GM06990 (cell line): ENCODE results near the gene NRARP.

Source experiments
- DNase-seq: peaks from one replicate; pipeline ENCODE4 v3.0.0-alpha.2; 2011; ENCODE audit not compliant: insufficient read length; ENCODE audit errors: extremely low read depth
- H3K27me3 ChIP-seq: replicated peaks from 2 replicates; pipeline ENCODE4 v1.6.0; 2011; ENCODE audit warnings: low read length; ENCODE audit not compliant: control insufficient read depth, insufficient read depth
- H3K36me3 ChIP-seq: 2 replicates; pipeline ENCODE4 v1.5.1; 2011; ENCODE audit warnings: low read length; ENCODE audit not compliant: control insufficient read depth, insufficient read depth
- H3K4me3 ChIP-seq: replicated peaks from 2 replicates; pipeline ENCODE4 v1.5.1; 2011; ENCODE audit warnings: low read depth, mild to moderate bottlenecking, control low read depth, low read length
- TF ChIP-seq, protein P1 (sequence below): IDR thresholded peaks from 2 replicates; pipeline ENCODE4 v1.5.1; 2011; ENCODE audit warnings: low read length, control low read depth, mild to moderate bottlenecking, inconsistent platforms; ENCODE audit not compliant: insufficient read depth, poor library complexity, severe bottlenecking

NRARP gene

DNA sequence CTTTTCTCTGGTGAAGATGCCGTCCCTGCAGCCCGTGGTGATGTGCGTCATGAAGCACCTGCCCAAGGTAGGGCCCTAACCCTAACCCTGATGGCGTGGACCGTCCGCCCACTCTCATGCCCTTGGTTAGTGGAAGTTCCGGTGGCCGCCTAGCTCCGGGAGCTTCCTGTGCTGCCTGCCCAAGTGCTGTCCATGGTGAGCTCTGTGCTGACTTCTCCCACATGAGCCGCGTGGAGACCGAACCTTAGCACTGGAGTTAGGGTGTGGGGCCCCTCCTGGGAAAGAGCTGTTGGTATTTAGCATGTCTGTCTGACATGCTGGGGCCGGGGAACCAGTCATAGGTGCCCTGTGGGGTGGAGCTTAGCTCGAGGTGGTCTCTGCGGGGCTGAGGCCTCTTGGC lies 45.7 kb downstream of the NRARP start:
- Histone ChIP-seq H3K36me3 (peaks cover 3% of the 10 kb centered on the region), H3K4me3 (peak overlapping the region; percentile 94), H3K27me3 (no peaks in the 10 kb centered on the region)
- no peak for DNase-seq
- TF ChIP-seq, protein P1, sequence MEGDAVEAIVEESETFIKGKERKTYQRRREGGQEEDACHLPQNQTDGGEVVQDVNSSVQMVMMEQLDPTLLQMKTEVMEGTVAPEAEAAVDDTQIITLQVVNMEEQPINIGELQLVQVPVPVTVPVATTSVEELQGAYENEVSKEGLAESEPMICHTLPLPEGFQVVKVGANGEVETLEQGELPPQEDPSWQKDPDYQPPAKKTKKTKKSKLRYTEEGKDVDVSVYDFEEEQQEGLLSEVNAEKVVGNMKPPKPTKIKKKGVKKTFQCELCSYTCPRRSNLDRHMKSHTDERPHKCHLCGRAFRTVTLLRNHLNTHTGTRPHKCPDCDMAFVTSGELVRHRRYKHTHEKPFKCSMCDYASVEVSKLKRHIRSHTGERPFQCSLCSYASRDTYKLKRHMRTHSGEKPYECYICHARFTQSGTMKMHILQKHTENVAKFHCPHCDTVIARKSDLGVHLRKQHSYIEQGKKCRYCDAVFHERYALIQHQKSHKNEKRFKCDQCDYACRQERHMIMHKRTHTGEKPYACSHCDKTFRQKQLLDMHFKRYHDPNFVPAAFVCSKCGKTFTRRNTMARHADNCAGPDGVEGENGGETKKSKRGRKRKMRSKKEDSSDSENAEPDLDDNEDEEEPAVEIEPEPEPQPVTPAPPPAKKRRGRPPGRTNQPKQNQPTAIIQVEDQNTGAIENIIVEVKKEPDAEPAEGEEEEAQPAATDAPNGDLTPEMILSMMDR, result no peak

DNA sequence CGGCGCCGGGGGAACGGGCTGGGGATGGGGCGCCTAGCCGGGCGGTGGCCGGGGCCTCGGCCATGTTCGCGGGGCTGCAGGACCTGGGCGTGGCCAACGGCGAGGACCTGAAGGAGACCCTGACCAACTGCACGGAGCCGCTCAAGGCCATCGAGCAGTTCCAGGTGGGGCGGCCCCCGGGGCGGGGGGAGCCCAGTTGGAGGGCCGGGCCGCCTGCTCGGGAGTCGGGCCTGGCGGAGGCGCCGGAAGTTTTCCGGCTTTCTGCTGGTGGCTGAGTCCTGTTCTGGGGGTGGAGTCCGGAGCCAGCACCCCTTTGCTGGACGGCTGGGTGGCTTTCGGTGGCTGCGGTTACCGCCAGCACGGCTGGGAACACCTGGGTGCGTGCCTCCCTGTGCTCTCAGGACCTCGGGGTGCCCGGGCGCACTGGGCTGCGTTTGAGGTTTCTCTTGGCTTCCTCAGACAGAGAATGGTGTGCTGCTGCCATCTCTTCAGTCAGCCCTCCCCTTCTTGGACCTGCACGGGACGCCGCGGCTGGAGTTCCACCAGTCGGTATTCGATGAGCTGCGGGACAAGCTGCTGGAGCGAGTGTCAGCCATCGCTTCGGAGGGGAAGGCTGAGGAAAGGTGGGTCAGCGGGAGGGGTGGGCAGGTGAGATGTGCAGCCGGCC lies 46.5 kb downstream of the NRARP start:
- DNase-seq, result no peak
- H3K4me3 ChIP-seq, result peak overlapping the region; percentile 94

DNA sequence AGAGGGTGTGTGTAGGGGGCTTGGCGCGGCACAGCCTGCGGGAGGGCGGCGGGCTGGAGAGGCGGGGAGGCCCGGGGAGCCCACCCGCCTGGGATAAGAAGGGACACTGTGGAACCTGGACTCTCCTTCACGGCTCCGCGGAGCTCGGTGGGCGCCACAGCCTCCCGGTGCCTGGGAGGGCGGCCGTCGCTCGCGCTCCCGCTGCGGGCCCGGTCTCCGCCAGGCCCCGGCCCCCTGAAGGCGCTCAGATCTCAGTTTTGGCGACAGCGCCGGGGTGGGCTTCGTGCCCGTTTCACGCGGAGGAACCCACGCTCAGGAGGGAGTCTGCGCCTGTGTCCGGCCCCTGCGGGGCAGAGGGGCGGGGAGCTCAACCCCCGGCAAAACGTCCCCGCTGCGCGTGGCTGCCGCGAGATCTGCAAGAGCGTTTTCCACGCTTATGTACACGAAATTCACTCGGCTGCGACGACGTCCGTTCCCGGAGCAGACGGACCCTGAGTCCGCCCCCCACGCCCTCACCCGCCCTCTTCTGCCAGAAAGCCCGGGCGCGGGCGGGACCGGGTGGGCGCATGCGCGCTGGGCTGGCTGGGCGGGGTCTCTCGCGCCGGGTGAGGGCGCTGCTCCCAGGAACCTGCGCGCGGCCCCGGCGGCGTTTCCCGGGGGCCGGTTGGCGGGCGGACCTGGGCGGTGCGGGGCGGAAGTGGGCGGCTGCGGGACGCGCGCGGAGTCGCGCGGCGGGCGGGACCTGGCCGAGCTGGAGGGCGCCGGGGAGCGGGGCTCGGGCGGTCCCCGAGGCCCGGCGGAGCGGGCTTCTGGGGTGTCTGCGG lies 47.2 kb downstream of the NRARP start, which contains the start of gene NELFB:
NELFB (plus strand) TSS at position 704 of the 824 bp plus-strand sequence.
- peak; percentile 93 for DNase-seq
- Histone ChIP-seq H3K4me3 (peak within 1 kb of the TSS; percentile 94), H3K27me3 (no peaks in the 10 kb centered on the region), H3K36me3 (peaks cover 3% of the 10 kb centered on the region)
- TF ChIP-seq, protein P1, result no peak

More for the DNA sequence above, 46.5 kb downstream of the NRARP start:
- Histone ChIP-seq H3K36me3 (peaks cover 3% of the 10 kb centered on the region), H3K27me3 (no peaks in the 10 kb centered on the region)
- TF ChIP-seq, protein P1, result no peak

DNA sequence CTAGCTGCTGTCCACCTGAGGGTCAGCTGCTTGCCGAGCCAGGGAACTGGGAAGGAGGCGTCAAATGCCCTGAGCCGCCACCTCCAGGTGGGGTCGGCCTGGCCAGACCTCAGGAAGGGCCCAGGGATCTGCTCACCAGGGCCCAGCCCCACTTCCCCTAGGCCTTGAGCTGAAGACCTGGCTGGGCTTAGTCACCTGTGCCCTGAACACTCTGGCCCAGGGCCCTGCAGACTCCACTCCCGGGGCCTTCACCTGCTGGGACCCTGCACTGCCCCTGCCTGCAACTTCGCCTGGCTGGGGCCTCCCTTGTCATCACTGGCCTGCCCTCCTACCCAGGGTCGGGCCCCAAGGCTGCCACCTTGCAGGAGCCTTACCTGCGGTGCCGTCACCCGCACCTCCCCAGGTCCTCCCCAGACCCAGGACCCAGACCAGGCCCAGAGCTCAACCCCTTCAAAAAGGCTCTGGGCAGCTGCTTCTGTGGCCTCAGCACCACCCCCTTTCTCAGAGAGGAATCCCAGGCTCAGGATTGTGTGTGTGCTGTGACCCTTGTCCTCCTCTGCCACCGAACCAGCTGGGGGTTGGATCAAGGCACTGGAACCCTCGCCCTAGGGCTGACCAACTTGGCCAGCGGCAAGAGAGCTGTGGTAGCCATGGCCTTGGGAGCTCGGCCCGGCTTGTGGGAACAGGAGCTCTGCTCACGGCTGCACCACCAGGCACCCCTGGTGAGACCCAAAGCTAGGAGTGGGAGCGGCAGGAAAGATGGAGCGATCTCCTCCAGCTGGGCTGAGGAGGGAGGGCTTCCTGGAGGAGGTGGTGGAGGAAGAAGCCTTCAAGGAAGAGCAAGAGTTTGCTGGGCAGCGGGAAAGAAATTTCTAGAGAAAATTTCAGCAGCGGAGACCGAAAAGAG lies 48.1 kb downstream of the NRARP start:
- TF ChIP-seq, protein P1, result no peak
- DNase-seq, result no peak
- no peaks in the 10 kb centered on the region for H3K27me3 ChIP-seq

More for the DNA sequence above, 48.1 kb downstream of the NRARP start:
- Histone ChIP-seq H3K4me3 (peak overlapping the region; percentile 70), H3K36me3 (peaks cover 1% of the 10 kb centered on the region)
